LoVo (cell line): ENCODE data around the gene WDFY1.
"Not testable (repeated sequence)": the region's sequence is repeated elsewhere in the genome, so short reads cannot be mapped to it uniquely, and the experiment has no call there.

Experiments used
- DNase-seq: peaks from one replicate; pipeline ENCODE4 v3.0.0-alpha.2; 2016; ENCODE audit warnings: low spot score

WDFY1 gene

DNA sequence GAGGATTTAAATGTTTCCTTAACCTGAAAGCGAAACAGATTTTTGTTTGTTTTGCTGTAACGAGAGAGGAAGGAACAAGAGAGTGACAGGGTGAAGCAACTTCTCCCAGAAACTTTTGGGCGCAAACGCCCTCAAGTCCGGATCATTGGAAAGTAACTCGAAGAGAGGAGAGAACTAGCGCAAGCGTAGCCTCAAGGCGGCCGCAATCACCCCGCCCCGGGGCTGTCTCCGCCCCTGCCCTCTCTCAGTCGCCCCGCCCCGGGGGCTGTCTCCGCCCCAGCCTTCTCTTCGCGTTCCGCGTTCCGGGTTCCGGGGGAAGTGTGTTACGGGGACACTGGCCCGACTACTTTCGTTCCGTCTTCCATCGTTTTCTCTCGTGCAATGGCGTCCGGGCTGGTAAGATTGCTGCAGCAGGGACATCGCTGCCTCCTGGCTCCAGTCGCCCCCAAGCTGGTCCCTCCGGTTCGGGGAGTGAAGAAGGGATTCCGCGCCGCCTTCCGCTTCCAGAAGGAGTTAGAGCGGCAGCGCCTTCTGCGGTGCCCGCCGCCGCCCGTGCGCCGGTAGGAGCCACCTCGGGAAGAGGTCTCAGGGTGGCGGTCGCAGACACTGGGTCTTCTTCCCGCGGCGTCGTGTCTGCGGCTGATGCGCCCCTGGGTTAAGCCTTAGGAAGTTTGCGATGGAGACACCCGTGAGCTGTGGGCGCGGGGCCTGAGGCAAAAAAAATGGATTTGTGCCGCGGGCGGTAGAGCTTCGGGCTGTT lies 12.1 kb upstream of the WDFY1 start, which contains the start of gene MRPL44:
Gene MRPL44, plus strand, starts transcription at position 372 of the 760 bp plus-strand sequence. Its CDS starts 10 bp downstream, at position 382.
- peak; percentile 94 for DNase-seq

DNA sequence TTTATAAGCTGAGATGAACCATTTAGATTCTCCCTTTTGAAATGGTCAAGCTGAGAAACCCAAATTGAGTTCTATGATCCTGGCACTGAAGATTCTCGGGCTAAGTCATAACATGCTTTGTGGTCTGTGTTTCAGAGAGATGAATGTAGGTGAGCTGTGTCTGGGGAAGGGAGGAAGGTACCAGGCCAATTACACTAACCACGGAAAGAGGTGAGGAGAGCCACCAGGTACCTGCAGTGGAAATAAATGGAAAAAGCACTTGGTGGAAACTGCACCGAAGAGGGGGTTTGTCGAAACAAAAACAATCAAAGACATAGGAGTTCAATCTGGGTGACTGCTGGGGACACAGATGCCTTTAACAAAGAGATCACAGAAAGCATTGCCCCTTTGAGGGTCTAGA lies 11.2 kb upstream of the WDFY1 start:
- no peak for DNase-seq

DNA sequence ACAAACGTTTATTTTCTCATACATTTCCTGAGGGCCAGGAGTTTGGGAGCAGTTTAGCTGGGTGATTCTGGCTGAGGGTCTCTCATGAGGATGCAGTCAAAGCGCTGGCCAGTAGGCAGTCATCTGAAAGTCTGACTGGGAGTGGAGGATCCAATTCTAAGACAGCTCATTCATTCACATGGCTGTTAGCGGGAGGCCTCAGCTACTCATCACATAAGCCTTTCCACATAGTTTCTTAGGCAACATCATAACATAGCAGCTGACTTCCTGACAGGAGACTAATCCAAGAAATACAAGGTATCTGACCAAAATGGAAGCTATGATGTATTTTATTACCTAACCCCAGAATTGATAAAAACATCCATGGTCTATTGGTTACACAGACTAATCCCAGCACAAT lies 9.3 kb upstream of the WDFY1 start:
- no peak for DNase-seq

DNA sequence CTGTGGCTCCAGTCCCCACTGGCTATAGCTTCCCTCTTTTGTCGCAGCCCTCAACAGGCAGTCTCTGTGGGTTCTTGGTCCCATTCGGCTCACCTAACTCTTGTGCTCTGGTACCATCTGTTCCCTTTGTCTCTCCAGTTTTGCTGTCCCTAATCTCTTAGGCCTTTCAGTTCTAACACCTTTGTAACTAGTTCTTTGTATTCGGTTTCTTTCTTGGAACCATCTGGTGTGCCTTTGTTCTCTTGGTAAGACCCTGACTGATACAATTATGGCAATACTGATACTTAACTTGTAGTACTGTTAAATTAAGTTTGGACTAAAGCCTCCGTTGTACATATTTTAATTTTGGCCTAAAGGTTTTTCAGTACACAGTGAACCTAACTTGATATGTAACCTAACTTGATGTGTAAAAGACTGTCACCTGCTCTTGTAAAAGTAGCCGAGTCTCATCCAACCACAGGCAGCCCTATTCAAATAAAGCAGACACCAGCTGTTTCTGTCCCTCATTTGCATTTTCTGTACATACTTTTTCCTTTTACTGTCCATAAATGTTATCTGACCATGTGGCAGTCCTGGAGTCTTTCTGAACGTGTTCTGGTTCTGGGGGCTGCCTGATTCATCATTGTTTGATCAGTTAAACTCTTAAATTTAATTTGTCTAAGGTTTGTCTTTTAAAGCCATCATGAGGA lies 7.3 kb upstream of the WDFY1 start:
- no peak for DNase-seq

DNA sequence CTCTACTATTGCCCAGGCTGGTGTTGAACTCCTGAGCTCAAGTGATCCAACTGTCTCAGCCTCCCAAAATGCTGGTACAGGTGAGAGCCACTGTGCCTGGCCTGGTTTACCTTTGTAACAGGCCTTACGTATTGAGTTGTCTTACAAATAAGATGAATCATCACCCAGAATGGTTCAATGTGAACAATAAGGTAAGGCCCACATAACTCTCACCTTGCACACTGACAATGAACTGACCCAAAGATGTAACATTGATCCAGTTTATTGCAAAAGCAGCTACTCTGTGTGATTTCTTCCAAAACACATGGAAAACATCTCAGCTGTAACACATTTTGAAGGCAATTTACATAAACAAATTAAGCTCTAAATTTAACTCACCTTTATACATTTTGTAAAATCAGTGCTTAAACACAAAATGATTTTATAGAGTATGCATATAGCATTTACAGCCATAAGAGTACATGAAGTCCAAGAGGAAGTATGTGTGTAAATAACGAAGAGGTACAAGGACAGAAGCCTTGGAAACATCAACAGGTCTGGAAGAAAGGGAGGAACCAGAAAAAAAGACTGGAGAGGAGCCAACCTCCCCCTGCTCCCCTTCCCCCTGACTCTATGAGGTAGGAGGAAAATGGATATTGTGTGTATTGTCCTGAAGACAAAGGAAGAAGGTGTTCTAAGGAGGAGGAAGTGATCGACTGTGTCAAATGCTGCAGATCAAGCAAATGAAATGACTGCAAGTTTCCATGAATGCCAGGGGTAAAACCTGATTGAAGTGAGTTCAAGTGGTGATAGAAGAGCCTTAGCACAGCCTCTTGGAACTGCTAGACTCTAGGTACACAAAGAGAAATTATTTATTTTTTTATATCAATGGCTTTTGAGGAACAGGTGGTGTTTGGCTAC lies 5.6 kb upstream of the WDFY1 start:
- DNase-seq, result no peak

DNA sequence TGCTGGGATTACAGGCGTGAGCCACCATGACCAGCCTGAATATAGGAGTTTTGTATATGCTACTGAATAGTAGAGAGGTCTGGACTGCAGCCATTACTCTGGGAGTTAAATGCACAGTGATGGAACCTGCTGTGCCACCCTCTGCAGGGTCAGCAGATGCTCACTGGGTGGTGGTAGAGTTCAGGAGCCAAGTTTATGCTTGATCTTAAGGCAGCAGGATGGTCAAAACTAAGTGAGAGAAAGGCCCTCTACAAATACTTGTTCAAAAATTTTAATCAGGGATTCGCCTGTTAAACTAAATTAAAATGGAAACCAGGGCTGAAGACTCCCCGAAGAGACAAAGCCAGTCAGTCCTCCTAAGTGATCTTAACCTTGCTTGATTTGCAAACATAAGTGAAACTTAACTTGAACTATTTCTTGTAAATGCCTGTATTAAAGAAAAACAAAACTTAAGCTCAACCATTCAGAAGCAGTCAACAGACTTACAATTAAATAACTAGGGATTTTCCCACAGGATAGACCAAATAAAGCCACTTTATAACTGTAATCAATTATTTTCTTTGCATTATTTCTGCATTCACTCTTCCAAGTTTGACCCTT lies 4.2 kb upstream of the WDFY1 start:
- DNase-seq, result no peak

DNA sequence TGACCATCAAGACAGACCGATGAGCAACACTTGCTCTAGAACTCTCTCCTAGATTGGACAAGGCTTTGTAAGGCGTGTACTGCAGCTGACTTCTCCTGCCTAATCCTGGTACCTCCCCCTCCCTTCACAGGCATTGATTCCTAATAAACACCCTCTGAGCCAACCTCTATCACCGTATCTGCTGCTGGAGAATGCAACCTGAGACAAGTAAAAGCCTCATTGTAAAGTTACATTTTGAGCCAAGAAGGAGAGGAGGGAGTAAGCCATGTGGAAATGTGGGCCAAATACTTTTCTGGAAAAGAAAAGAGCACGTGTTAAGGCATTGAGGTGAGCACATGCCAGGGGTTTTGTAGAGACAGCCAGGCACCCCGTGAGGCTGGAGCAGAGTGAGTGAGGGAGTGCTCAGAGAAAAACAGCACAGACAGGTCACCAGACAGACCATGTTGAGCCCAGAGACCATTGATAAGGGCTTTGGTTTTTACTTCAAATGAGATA lies 2.6 kb upstream of the WDFY1 start:
- no peak for DNase-seq

DNA sequence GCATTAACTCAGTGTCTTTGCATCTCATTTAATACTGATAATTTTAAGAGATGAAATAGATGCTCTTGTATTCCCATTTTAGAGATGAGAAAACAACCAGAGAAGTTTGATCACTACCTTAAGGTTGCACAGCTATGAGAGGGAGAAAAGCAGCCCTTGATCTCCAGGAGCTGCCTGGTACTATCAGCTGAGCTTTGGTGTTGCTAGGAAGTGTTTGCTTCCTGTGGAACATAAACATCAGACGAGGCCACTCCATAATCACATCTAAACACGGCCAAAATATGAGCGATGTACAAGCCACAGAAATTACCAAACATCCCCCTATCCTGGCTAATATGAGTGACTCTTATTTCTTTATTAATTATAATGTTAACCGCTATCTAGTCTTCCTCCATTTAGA lies 620 bp upstream of the WDFY1 start:
- DNase-seq, result no peak

DNA sequence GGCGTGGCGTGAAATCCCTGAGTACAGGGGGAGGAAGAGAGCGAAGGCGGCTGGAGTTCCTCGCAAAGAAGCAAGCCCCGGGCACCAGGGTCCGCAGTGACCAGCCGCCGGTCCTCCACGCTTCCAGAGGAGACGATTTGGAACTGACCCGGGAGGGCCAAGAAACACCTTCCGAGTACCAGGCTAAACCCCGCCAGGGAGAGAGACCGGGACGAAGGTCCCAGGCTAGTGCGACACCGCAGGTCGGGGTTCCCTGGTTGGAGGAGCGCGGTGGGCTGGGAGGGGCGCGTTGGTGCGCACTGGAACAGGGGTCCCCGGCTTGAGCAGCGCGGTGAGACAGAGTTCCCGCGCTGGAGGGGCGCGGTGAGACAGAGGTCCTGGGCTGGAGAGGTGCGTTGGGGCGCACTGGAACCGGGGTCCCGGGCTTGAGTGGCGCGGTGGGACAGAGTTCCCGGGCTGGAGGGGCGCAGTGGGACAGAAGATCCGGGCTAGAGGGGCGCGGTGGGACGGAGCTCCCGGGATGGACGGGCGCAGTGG lies 901 bp downstream of the WDFY1 start:
- DNase-seq, result no peak

DNA sequence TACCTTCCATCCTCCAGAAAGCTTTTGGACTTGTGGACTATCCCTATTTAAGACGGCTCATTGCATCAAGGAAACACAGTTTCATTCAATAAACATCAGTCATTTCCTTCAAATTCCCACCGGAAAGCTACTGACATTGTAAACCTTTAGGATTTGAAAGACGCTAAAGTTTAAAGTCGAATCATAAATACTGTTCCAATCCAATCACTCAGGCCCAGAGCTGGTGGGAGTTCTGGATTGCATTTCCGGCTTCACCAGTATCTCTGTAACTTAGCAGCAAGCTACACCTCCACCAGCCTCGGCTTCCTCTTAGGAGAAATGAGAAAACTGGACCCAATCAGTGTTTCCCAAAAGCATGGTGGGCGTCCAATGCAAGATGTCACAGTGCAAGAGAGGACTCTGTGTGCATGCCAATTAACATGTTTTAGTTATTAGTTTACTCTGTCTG lies 1.6 kb downstream of the WDFY1 start:
- no peak for DNase-seq

DNA sequence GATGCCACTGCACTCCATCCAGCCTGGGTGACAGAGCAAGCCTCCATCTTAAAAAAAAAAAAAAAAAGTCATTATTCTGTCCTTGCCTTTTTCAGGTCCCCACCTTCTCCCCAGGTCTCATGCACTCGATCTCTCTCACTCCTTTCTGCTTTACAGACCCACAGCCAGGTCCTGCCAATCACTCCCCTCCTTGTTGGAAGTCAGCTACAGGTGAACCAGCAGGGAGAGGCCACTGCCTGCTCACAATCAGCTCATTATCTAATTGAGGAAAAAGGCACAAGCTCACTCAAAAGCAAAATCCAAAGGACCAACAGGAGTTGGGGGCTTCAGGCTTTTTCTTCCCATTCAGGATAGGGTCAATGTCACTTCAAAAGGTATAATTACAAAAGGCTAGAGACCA lies 2.0 kb downstream of the WDFY1 start:
- no peak for DNase-seq

DNA sequence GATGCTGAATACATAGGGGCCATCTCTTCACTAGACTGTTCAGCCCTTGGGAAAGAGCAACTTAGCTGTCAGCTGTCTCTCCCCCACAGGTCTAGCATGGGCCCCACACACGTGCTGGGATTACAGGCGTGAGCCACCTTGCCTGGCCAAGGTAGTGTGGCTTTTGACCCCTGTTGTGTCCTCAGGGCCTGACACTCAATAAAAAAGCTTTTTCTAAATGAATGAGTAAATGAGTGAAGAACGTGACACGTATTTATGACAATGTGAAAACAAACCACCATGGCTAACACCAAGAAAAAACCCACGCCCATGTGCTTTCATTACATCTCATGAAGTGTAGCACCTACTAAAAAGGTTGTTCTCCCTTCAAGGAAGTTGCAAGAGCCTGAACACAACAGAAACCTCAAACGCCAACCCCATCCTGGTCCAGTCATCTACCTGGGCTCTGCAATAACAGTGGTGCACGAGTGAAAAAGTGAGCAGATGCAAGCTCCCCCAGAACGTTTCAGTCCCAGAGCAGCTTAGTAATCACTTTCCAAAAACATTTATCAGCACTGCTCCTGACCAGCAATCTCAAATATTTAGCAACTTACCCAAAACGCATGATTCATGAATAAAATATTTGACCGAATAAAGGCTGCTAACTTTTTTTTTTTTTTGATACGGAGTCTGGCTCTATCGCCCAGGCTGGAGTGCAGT lies 3.4 kb downstream of the WDFY1 start:
- DNase-seq, result no peak

DNA sequence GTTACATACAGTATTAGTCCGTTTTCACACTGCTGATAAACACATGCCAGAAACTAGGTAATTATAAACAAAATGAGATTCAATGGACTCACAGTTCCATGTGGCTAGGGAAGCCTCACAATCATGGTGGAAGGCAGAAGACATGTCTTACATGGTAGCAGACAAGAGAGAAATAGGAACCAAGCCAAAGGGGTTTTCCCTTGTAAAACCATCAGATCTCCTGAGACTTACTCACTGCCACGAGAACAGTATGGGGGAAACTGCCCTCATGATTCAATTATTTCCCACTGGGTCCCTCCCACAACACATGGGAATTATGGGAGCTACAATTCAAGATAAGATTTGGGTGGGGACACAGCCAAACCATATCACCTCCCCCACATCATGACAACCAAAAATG lies 5.7 kb downstream of the WDFY1 start:
- DNase-seq, result not testable (repeated sequence)

DNA sequence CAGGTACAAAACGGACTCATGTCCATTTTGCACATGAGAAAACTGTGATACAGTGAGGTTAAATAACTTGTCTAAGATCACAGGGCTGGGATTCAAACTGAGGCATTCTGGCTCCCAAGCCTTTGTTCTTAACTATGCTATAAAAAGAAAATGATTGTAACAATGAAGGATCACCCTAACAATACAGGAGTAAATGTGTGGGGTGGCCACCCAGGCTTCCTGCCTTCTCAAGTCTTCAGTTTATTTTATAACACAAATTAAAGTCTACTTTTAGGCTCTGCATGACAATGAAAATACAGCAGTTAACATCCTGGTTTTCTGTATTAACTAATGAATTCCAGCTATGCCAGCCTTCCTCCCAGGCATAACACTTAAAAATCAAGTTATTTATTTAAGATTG lies 7.6 kb downstream of the WDFY1 start:
- DNase-seq, result no peak

DNA sequence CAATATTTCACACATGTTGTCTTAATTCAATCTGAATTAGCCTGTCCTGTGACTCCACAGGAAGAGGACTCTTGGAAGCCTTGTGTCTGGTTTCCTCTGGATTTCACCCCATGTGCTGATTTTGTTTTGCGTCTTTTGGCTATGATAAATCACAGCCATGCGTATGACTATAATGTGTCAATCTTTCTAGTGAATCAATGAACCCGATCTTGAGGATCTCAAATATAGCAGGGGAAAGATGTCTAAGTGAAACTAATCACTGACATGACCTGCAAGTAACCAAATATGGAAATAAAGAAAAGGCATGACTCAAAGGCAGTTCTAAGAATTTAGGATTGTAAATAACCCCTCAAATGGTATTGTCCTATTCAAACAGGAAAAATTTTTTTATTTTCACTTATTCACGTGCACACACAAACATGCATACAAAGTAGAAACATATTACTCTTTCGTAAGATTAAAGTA lies 8.2 kb downstream of the WDFY1 start:
- no peak for DNase-seq

DNA sequence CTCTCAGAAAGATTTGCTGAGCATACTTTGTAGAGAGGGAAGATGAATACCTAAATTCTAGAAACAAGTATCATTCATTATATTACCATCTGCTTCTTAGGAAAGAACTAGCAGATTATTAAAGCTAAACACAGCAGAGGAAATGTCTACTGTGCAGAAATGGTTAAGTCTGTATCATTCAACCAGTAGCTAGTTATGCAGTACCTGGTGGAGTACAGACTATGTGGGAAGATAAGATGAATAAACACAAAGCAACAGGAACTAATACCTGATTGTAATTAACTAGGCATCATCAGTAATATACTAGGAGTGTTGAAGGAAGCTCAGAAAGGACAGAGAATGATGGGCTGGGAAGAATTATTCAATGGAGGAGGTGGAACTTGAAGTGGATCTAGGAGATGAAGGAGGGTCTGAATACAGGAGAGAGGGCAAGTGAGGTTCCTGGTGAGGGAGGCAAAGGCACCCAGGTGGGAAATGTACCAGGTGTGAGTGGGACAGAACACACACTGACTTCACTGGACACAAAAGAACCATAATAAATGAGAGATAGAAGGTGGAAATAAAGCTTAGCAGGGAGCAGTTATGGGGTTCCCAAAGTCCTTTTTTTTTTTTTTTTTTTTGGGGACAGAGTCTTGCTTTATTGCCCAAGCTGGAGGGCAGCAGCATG lies 9.5 kb downstream of the WDFY1 start:
- DNase-seq, result no peak

DNA sequence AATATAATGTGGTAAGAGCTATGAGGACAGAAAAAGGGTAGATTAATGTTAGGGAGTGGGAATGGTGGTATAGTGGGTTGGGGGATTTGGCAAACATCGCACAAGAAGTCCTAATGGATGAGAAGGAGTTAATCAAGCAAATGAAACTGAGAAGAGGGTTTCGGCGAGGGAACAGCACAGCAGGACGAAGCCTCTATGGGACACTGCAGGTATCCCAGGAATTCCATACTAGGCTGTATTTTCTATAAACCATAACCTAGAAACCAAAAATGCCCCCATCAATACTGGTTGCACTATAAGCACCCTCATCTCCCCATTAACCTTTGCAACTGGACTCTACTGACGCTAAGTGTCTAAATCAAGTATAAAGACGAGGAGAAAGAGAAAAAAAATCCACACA lies 10.3 kb downstream of the WDFY1 start:
- DNase-seq, result no peak

DNA sequence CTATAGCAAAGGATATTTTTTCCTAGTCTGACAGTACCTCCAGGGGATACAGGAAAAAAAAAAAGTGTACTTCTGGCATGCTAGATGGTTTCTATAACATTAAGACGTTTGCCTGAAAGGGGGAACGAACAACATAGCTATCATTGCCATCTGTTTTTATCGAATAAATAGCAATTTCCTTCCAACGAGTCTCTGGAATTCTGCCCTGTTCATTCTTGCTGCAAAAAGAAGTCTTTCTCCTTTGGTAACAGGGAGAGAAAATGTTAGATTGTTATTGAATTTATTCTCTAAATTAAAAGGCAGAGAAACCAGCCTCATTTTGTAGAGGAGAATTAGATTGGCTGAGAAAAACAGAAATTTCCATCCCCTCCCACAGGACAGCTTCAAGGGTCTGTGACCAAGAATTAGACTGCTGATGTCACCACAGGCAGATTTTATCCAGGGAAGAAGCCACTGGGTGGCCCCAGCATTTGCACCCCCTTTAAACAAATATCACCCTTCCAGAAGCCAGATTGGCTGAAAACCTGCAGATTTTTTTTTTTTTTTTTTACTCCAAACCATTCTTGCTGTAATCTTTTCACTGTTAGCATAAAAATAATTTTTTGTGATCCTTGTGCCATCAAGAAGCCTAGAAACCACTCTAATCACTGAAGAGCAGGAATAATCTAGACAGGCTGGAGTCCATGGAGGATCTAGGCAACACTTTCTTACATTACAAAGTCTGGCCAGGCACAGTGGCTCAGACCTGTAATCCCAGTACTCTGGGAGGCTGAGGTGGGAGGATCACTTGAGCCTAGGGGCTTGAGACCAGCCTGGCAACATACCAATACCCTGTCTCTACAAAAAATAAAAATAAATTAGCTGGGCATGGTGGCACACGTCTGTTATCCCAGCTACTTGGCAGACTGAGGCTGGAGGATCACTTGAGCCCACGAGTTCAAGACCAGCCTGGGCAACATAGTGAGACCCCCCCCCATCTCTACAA lies 12.0 kb downstream of the WDFY1 start:
- DNase-seq, result no peak
